Astrocyte (in vitro differentiated cells and primary cell): ENCODE measurements around the gene SNX10. TPM values are rescaled to one million over a fixed set of nuclear protein-coding genes. Genes with fewer than 3 reads are reported as not detected.

ENCODE experiments used
- DNase-seq: peaks from one replicate; pipeline ENCODE4 v3.0.0-alpha.2; 2010; ENCODE audit warnings: low read depth
- FAIRE-seq: peaks from 2 replicates; lab custom pipeline; 2011; peaks lifted over from hg19 to GRCh38; lab: Jason Lieb, UNC
- H2AFZ ChIP-seq: 2 replicates; pipeline ENCODE4 v1.6.0; 2012; ENCODE audit warnings: low read depth, low read length, inconsistent platforms
- H3K27ac ChIP-seq: 2 replicates; pipeline ENCODE4 v1.5.1; 2011; ENCODE audit warnings: low read depth, low read length, inconsistent platforms
- H3K27me3 ChIP-seq: 2 replicates; pipeline ENCODE4 v1.6.0; 2011; ENCODE audit warnings: low read length, inconsistent platforms; ENCODE audit not compliant: insufficient read depth
- H3K36me3 ChIP-seq: 2 replicates; pipeline ENCODE4 v1.5.1; 2011; ENCODE audit warnings: low read length, inconsistent platforms; ENCODE audit not compliant: insufficient read depth
- H3K4me1 ChIP-seq: 2 replicates; pipeline ENCODE4 v1.5.1; 2011; ENCODE audit warnings: low read length, inconsistent platforms; ENCODE audit not compliant: insufficient read depth
- H3K4me2 ChIP-seq: 2 replicates; pipeline ENCODE4 v1.6.0; 2012; ENCODE audit warnings: low read length, inconsistent platforms
- H3K4me3 ChIP-seq: 2 replicates; pipeline ENCODE4 v1.5.1; 2011; ENCODE audit warnings: low read depth, mild to moderate bottlenecking, low read length, inconsistent platforms; ENCODE audit not compliant: insufficient read depth
- H3K79me2 ChIP-seq: 2 replicates; pipeline ENCODE4 v1.6.0; 2012; ENCODE audit warnings: mild to moderate bottlenecking, low read length, inconsistent platforms; ENCODE audit not compliant: insufficient read depth
- H3K9ac ChIP-seq: 2 replicates; pipeline ENCODE4 v1.6.0; 2012; ENCODE audit warnings: mild to moderate bottlenecking, low read length, inconsistent platforms
- H3K9me3 ChIP-seq: 2 replicates; pipeline ENCODE4 v1.5.1; 2012; ENCODE audit warnings: low read depth, mild to moderate bottlenecking, low read length, inconsistent platforms; ENCODE audit not compliant: insufficient read depth
- H4K20me1 ChIP-seq: 2 replicates; pipeline ENCODE4 v1.6.0; 2012; ENCODE audit warnings: low read length, inconsistent platforms; ENCODE audit not compliant: insufficient read depth
- H3K27ac Mint-ChIP-seq: one replicate; pipeline ENCODE4 v1.8.0; 2021; ENCODE audit warnings: mild to moderate bottlenecking, mixed read lengths; ENCODE audit not compliant: unreplicated experiment
- H3K27me3 Mint-ChIP-seq: one replicate; pipeline ENCODE4 v1.8.0; 2021; ENCODE audit warnings: low read depth, mixed read lengths; ENCODE audit not compliant: unreplicated experiment
- H3K36me3 Mint-ChIP-seq: one replicate; pipeline ENCODE4 v1.8.0; 2021; ENCODE audit warnings: low read depth, mixed read lengths; ENCODE audit not compliant: unreplicated experiment
- H3K4me1 Mint-ChIP-seq: one replicate; pipeline ENCODE4 v1.8.0; 2021; ENCODE audit warnings: low read depth, mixed read lengths; ENCODE audit not compliant: unreplicated experiment
- H3K4me3 Mint-ChIP-seq: one replicate; pipeline ENCODE4 v1.8.0; 2021; ENCODE audit warnings: mild to moderate bottlenecking, moderate library complexity, mixed read lengths; ENCODE audit not compliant: unreplicated experiment
- H3K9me3 Mint-ChIP-seq: one replicate; pipeline ENCODE4 v1.8.0; 2021; ENCODE audit warnings: mild to moderate bottlenecking, mixed read lengths; ENCODE audit not compliant: unreplicated experiment
- CTCF ChIP-seq: IDR thresholded peaks from 2 replicates; pipeline ENCODE4 v1.5.1; 2011; ENCODE audit warnings: low read depth, mild to moderate bottlenecking, inconsistent platforms, low read length, moderate library complexity; ENCODE audit not compliant: insufficient read depth
- EZH2 ChIP-seq: IDR thresholded peaks from 2 replicates; pipeline ENCODE4 v1.6.1; 2012; ENCODE audit warnings: mild to moderate bottlenecking, low read length, inconsistent platforms; ENCODE audit not compliant: insufficient read depth
- total RNA-seq: library from RNA; stranded (reverse); gene quantifications from 2 replicates; pipeline ENCODE4 v1.2.1, GENCODE V29; 2021

SNX10 gene
- total RNA-seq, 1 donor from 2014 or later: 5.4 TPM

GRCh38 chr7:26404189-26404996 is 112.7 kb downstream of the SNX10 start:
- no peak overlapping the region for H3K27ac ChIP-seq
- FAIRE-seq: no peak
- TF ChIP-seq CTCF: no peak
- Mint-ChIP-seq H3K27ac (no peak overlapping the region), H3K27me3 (no peaks in the 10 kb centered on the region), H3K9me3 (peaks cover 2% of the 10 kb centered on the region), H3K4me3 (no peak overlapping the region), H3K4me1 (peaks cover under 1% of the 10 kb centered on the region), H3K36me3 (no peaks in the 10 kb centered on the region)
- no peaks in the 10 kb centered on the region for H3K36me3 ChIP-seq
- H3K9me3 ChIP-seq: no peaks in the 10 kb centered on the region
- no peaks in the 10 kb centered on the region for H3K79me2 ChIP-seq
- no peak overlapping the region for H3K4me3 ChIP-seq
- H3K9ac ChIP-seq: no peak overlapping the region
- DNase-seq: no peak
- no peaks in the 10 kb centered on the region for H3K27me3 ChIP-seq
- H2AFZ ChIP-seq: no peak overlapping the region
- H4K20me1 ChIP-seq: no peaks in the 10 kb centered on the region
- no peaks in the 10 kb centered on the region for H3K4me1 ChIP-seq
- no peak overlapping the region for H3K4me2 ChIP-seq

GRCh38 chr7:26406433-26406832 is 114.8 kb downstream of the SNX10 start:
- no peak overlapping the region for H3K4me3 Mint-ChIP-seq
- no peaks in the 10 kb centered on the region for H3K27me3 ChIP-seq
- H3K27me3 Mint-ChIP-seq: no peaks in the 10 kb centered on the region
- no peaks in the 10 kb centered on the region for H3K79me2 ChIP-seq
- DNase-seq (no peak), FAIRE-seq (no peak)
- no peak overlapping the region for H3K9ac ChIP-seq
- H3K4me2 ChIP-seq: no peak overlapping the region
- H3K4me3 ChIP-seq: no peak overlapping the region
- H3K9me3 ChIP-seq: no peaks in the 10 kb centered on the region
- H4K20me1 ChIP-seq: no peaks in the 10 kb centered on the region
- peaks cover 8% of the 10 kb centered on the region for H3K4me1 Mint-ChIP-seq
- no peak for TF ChIP-seq CTCF
- no peak for TF ChIP-seq EZH2
- H3K4me1 ChIP-seq: no peaks in the 10 kb centered on the region
- H3K27ac ChIP-seq: no peak overlapping the region
- no peaks in the 10 kb centered on the region for H3K36me3 Mint-ChIP-seq
- H3K9me3 Mint-ChIP-seq: peaks cover 2% of the 10 kb centered on the region
- no peak overlapping the region for H3K27ac Mint-ChIP-seq
- no peak overlapping the region for H2AFZ ChIP-seq
- no peaks in the 10 kb centered on the region for H3K36me3 ChIP-seq
